ENCODE measurements around the gene ZNF71.
"Not testable (repeated sequence)": the region's sequence is repeated elsewhere in the genome, so short reads cannot be mapped to it uniquely, and the experiment has no call there.

Gene ZNF71

DNA sequence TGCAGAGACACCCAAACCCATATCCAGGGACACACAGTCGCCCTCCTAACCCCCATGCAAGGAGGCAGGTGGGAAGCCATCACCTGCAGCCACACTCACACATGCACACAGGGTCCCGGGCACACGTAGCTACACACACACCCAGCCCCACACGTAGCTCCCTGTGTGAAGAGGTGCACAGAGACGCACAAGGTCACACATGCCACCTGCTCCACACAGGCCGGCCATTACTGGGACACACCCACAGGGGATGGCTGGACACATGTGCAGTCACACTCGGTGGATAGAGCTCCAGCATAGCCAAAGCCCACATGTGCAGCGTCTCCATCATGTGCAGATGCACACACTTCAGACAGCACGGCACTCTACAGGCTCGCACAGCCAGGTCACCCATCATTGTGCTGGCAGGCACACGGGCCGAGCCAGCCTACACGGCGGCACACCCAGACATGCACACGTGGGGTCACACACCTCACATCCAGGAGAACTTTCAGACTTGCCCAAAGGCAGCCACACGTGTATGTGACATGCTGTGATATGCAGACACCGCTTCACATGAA lies 75.4 kb downstream of the ZNF71 start:
- Histone ChIP-seq H3K4me1 (ENCODE audit: low read length) (no peaks in the 10 kb centered on the region), H3K27ac (ENCODE audit: low read length) (no peak overlapping the region), H3K4me3 (ENCODE audit: low read length) (peak overlapping the region; percentile 78), H4K20me1 (ENCODE audit: insufficient read depth, low read length) (no peaks in the 10 kb centered on the region), H3K9me3 (ENCODE audit: insufficient read depth, low read length) (no peaks in the 10 kb centered on the region; the same call in 1 of the 2 replicates), H2AFZ (ENCODE audit: low read depth, low read length) (no peak overlapping the region), H3K27me3 (ENCODE audit: low read depth, low read length) (no peaks in the 10 kb centered on the region), H3K36me3 (replicated peaks; ENCODE audit: low read depth, low read length) (peaks cover 3% of the 10 kb centered on the region), H3K9ac (ENCODE audit: low read length) (no peak overlapping the region), H3K79me2 (ENCODE audit: low read length) (peaks cover 12% of the 10 kb centered on the region), H3K4me2 (ENCODE audit: low read length) (peak overlapping the region; percentile 61)
- TF ChIP-seq, protein P1, sequence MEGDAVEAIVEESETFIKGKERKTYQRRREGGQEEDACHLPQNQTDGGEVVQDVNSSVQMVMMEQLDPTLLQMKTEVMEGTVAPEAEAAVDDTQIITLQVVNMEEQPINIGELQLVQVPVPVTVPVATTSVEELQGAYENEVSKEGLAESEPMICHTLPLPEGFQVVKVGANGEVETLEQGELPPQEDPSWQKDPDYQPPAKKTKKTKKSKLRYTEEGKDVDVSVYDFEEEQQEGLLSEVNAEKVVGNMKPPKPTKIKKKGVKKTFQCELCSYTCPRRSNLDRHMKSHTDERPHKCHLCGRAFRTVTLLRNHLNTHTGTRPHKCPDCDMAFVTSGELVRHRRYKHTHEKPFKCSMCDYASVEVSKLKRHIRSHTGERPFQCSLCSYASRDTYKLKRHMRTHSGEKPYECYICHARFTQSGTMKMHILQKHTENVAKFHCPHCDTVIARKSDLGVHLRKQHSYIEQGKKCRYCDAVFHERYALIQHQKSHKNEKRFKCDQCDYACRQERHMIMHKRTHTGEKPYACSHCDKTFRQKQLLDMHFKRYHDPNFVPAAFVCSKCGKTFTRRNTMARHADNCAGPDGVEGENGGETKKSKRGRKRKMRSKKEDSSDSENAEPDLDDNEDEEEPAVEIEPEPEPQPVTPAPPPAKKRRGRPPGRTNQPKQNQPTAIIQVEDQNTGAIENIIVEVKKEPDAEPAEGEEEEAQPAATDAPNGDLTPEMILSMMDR (IDR thresholded peaks at IDR 0.05; ENCODE audit: low read depth, low read length) = no peak
- no peak for TF ChIP-seq EZH2phosphoT487 (IDR thresholded peaks at IDR 0.05; ENCODE audit: low read depth)

GRCh38 chr19:56670961-56671612 lies 76.0 kb downstream of the ZNF71 start:
- TF ChIP-seq, protein P1 (IDR thresholded peaks at IDR 0.05; ENCODE audit: low read depth, low read length) = no peak
- no peak for TF ChIP-seq EZH2phosphoT487 (IDR thresholded peaks at IDR 0.05; ENCODE audit: low read depth)
- Histone ChIP-seq H3K9ac (ENCODE audit: low read length) (peak overlapping the region; percentile 41), H3K27me3 (ENCODE audit: low read depth, low read length) (no peaks in the 10 kb centered on the region), H3K4me1 (ENCODE audit: low read length) (no peaks in the 10 kb centered on the region), H3K36me3 (replicated peaks; ENCODE audit: low read depth, low read length) (peaks cover 3% of the 10 kb centered on the region), H3K27ac (ENCODE audit: low read length) (no peak overlapping the region), H2AFZ (ENCODE audit: low read depth, low read length) (peak overlapping the region; percentile 67; the same call in 1 of the 2 replicates), H4K20me1 (ENCODE audit: insufficient read depth, low read length) (no peaks in the 10 kb centered on the region), H3K9me3 (ENCODE audit: insufficient read depth, low read length) (no peaks in the 10 kb centered on the region; the same call in 1 of the 2 replicates), H3K4me3 (ENCODE audit: low read length) (peak overlapping the region; percentile 78), H3K79me2 (ENCODE audit: low read length) (peaks cover 12% of the 10 kb centered on the region), H3K4me2 (ENCODE audit: low read length) (peak overlapping the region; percentile 61)

- no peaks in the 10 kb centered on the region for H3K4me1 ChIP-seq (ENCODE audit: low read length)
- peak within 1 kb of the TSS; percentile 61 for H3K4me2 ChIP-seq (ENCODE audit: low read length)
- peaks cover 3% of the 10 kb centered on the region for H3K36me3 ChIP-seq (replicated peaks; ENCODE audit: low read depth, low read length)
- H2AFZ ChIP-seq (ENCODE audit: low read depth, low read length) = peak within 1 kb of the TSS; percentile 67; the same call in 1 of the 2 replicates
- H3K4me3 ChIP-seq (ENCODE audit: low read length) = peak within 1 kb of the TSS; percentile 78
- H3K27ac ChIP-seq (ENCODE audit: low read length) = no peak within 1 kb of the TSS
- H4K20me1 ChIP-seq (ENCODE audit: insufficient read depth, low read length) = no peaks in the 10 kb centered on the region
- H3K27me3 ChIP-seq (ENCODE audit: low read depth, low read length) = no peaks in the 10 kb centered on the region
- H3K79me2 ChIP-seq (ENCODE audit: low read length) = peaks cover 12% of the 10 kb centered on the region
- peaks cover 4% of the 10 kb centered on the region; the same call in 1 of the 2 replicates for H3K9me3 ChIP-seq (ENCODE audit: insufficient read depth, low read length)
- no peak for TF ChIP-seq EZH2phosphoT487 (IDR thresholded peaks at IDR 0.05; ENCODE audit: low read depth)
- TF ChIP-seq, protein P1 (IDR thresholded peaks at IDR 0.05; ENCODE audit: low read depth, low read length) = no peak
- H3K9ac ChIP-seq (ENCODE audit: low read length) = peak within 1 kb of the TSS; percentile 41
These were observed 76.5 kb downstream of the ZNF71 start, which contains the start of gene ZNF835 for GRCh38 chr19:56671613-56671994. ZNF835 (minus strand) TSS chr19:56671757; CDS start chr19:56665198, 6,559 bp downstream.

GRCh38 chr19:56672610-56673009 lies 77.5 kb downstream of the ZNF71 start:
- not testable (repeated sequence) for H2AFZ ChIP-seq (ENCODE audit: low read depth, low read length); H3K27ac ChIP-seq (ENCODE audit: low read length); H4K20me1 ChIP-seq (ENCODE audit: insufficient read depth, low read length); H3K9ac ChIP-seq (ENCODE audit: low read length); H3K27me3 ChIP-seq (ENCODE audit: low read depth, low read length); H3K9me3 ChIP-seq (ENCODE audit: insufficient read depth, low read length); H3K4me1 ChIP-seq (ENCODE audit: low read length); H3K4me3 ChIP-seq (ENCODE audit: low read length); H3K4me2 ChIP-seq (ENCODE audit: low read length); H3K36me3 ChIP-seq (replicated peaks; ENCODE audit: low read depth, low read length)
- peaks cover 12% of the 10 kb centered on the region for H3K79me2 ChIP-seq (ENCODE audit: low read length)
